GM19324 (cell line): ENCODE data around the gene HECW1.
"Not testable (repeated sequence)": the region's sequence is repeated elsewhere in the genome, so short reads cannot be mapped to it uniquely, and the experiment has no call there.

Experiments
- ATAC-seq: cut with Tn5 transposase; IDR thresholded peaks from one replicate; pipeline ENCODE4 v1.9.1; 2021; ENCODE audit warnings: mild to moderate bottlenecking, moderate library complexity; ENCODE audit not compliant: unreplicated experiment, low FRiP score

Gene HECW1

GRCh38 chr7:43557831-43558495 is 445.5 kb downstream of the HECW1 start:
- no peak for ATAC-seq

DNA sequence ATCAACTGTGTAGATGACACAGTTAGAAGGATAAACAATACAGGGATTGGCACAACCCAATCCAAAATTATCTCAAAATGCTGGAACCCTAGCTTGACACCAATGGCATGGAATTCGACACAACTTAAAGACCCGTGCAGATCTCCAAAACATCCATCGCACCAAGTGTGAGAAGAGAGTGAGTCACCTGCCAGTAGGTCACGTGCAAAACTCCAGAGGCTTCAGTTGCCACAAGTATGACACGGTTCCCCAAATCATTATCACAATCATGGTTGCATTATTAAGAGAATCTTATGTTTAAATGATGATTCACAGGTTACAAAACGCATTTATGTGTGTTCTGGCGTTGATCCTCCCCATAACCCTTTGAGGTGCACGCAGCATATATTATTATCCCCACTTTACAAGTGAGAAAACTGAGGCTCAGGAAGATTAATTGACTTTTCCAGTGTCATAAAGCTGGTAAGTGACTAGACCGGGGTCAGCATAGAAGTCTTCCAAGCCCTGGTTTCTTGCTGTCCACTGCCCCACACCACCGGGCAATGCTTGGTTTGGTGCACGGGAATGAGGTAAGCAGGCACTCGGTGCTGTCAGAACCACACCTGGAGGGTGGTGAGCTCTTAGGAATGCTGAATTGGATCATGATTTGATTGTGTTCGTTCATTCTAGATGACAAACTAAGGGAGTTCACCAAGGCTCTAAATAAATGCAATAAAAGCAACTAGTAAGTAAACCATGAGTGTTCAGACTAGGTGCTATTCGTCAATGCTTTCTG is 446.9 kb downstream of the HECW1 start:
- ATAC-seq, result no peak

DNA sequence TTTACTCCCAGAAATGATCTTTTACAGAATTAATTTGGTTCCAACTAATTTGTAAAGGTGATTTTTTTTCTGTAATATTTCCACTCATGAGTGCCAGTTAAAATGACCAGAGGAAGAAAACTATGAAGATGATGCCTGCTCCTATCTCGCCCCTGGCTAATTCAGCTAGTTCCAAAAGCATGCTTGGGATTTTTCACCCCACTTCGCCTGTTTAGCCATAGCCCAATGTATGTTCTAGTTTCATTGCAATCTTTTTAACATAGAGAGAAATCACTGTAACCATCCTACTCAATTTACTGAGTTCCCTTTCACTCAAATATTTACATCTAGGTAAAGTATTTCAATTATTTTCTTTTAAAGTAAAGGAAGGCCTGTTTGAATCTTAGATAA is 447.5 kb downstream of the HECW1 start:
- no peak for ATAC-seq

DNA sequence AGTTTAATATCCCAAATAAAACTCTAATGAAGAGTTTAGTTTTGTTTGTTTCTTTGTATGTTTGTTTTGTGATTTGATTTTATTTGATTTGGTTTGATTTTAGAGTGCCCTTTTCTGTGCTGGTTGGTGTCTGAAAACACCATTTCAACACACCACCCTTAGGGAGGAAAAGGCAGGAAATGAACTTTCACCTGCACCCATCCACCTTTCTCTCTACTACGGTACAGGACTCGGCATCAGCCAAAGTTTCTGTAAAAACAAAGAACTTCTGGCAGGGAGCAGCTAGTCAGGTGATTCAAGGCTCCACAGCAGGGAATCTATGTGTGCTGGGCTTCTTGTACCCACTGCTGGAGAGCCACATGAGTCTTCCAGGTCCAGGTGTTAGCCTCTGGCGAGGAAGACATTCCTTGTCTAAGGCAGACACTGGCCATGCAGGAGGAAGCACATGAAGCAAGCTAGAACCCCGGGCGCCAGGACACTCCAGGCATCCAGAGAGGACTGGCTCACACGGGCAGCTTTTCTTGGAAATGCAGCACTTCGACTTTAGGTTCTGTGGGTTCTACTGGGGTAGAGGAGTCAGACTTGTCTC is 448.4 kb downstream of the HECW1 start:
- no peak for ATAC-seq

- no peak for ATAC-seq
These were observed 449.9 kb downstream of the HECW1 start for GRCh38 chr7:43562383-43562782.

GRCh38 chr7:43565786-43566185 is 453.3 kb downstream of the HECW1 start:
- no peak for ATAC-seq

- no peak for ATAC-seq
These were observed 456.1 kb downstream of the HECW1 start for GRCh38 chr7:43568529-43568928.

DNA sequence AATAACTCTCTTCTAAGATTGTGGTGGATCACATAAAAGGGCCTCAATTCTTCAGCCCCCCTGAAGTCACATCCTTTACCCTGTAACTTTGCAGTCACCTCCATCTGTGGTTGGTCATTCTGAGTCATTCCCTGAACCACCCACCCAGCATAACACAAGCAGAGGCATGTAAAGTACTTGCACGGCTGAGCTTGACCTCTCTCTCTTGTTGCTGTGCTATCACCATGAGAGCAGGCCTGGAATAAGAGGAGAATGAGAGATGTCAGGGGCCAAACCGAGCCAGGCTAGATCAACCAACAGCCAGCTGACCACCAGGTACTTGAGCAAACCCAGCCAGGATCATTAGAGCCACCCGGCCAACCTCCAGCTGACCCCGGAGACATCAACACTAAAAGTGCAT is 457.0 kb downstream of the HECW1 start:
- ATAC-seq, result no peak

DNA sequence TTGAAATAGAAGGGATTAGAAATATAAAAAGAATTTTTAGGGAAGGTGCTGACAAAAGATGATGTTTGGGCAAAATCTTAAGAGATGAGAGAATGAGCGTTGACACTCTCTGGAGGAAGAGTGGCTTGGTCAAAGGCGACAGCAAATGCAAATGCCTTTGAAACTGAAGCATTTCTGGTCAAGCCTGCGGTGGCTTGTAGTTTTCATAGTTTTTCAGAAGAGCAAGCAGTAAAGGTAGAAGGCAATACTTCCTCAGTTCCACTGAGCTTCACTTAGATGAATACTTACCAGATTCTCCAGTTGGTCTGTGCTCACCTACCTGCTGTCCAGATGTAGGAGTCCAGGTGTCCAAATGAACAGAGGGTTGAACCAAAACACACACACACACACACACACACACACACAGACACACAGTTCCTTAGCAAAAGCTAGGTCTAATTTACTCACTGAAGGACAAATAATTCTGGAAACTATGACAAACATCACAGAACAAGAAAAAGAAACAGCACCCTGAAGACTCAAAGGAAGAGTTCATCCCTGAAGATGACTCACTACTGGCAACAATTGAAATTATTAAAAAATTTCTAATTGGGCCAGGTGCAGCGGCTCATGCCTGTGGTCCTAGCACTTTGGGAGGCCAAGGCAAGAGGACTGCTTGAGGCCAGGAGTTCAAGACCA is 458.4 kb downstream of the HECW1 start:
- ATAC-seq, result peak; percentile 82

- ATAC-seq, result no peak
These were observed 460.1 kb downstream of the HECW1 start for GRCh38 chr7:43572516-43573049.

DNA sequence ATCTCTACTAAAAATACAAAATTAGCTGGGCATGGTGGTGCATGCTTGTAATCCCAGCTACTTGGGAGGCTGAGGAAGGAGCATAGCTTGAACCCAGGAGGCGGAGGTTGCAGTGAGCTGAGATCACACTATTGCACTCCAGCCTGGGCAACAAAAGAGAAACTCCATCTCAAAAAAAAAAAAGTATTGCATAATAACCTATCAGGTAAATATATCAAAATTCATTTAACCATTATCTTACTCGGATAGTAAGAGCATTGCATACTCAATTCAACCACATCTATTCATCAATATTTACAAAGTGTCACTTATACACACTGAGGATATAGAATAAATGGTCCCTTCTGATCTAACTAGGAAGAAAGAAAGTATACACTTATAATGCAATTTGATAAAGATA is 461.4 kb downstream of the HECW1 start:
- ATAC-seq, result not testable (repeated sequence)

DNA sequence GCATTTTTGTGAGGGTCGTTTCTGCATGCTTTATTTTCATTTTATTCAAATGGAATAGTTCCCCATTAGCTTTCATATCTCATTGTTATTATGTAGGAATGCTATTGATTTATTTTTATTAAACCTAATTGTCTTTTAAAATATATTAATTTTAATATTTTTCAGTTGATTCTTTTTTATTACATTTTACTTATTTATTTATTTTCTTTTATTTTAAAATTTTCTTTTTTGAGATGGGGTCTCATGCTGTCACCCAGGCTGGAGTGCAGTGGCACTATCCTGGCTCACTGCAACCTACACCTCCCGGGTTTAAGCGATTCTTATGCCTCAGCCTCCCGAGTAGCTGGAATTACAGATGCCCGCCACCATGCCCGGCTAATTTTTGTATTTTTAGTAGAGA is 463.1 kb downstream of the HECW1 start:
- ATAC-seq, result no peak

GRCh38 chr7:43576241-43576640 is 463.8 kb downstream of the HECW1 start:
- ATAC-seq, result no peak

- no peak for ATAC-seq
These were observed 465.1 kb downstream of the HECW1 start for GRCh38 chr7:43577485-43577951.

DNA sequence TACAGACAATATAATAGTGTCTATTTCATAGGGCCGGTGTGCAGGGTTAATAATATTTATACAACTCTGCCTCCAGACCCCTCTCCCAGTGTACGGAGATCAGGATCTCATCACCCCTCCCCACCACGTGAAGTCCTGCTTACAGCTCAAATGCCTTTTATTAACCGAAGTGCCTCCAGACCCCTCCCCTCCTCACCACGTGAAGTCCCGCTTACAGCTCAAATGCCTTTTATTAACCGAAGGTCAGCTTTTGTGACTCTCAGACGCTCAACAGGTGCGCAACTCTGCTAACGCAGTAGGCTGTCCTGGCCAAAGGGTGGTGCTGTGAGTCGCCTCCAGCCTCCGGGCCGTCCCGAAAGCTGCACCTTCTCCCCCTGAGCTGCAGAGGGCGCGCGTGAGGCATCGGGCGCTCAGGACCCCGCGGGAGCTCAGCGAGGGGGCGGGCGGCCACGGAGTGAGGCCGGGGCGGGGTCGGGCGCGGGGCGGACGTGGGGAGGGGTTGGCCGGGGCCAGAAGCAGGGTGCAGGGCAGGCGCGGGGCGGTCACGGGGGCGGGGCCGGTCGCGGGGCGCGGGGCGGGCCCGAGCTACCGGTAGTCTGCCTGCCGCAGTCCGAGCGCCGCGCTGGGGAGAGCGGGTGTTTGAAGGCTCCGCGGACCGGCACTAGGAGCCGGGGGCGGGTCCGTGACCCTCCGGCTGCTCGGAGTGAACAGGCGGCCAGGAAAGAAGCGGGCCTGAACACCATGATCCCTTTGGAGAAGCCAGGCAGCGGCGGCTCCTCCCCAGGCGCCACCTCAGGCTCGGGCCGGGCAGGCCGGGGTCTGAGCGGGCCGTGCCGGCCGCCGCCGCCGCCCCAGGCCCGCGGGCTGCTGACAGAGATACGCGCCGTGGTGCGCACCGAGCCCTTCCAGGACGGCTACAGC is 470.3 kb downstream of the HECW1 start, which contains the start of gene STK17A:
Gene STK17A, plus strand, starts transcription at position 606 of the 921 bp plus-strand sequence. Its CDS starts 136 bp downstream, at position 742.
- peak; percentile 78 for ATAC-seq

- peak; percentile 33 for ATAC-seq
These were observed 471.2 kb downstream of the HECW1 start for GRCh38 chr7:43583424-43584194.

DNA sequence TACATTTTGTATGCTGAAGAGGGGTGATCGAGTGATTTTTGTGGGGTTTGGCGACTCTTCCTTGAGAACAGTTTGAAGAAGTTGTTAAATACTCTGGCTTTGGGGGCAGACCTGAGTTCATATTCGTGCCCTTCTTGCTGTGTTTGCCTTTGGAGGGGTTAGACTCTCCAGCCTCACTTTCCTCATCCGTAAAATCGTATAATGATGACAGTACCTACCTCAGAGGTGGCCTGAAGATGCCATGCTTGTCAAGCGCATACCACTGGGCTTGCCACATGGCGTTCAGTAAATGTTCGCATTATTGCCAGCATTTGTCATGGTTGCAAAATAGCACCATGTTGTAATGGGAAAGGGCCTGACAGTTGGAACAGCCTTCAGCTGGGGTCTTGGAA is 471.7 kb downstream of the HECW1 start:
- no peak for ATAC-seq

DNA sequence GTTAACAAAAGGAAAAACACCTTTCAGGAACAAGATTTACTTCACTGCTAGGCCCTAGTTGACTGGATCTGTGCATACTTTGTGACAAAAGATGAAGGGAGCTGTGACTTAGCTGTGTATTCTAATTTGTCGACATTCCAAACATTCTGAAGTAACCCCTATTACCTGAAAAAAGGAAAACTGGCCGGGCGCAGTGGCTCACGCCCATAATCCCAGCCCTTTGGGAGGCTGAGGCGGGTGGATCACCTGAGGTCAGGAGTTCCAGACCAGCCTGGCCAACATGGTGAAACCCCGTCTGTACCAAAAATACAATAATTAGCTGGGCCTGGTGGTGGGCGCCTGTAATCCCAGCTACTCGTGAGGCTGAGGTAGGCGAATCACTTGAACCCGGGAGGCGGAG is 472.3 kb downstream of the HECW1 start:
- ATAC-seq, result not testable (repeated sequence)

DNA sequence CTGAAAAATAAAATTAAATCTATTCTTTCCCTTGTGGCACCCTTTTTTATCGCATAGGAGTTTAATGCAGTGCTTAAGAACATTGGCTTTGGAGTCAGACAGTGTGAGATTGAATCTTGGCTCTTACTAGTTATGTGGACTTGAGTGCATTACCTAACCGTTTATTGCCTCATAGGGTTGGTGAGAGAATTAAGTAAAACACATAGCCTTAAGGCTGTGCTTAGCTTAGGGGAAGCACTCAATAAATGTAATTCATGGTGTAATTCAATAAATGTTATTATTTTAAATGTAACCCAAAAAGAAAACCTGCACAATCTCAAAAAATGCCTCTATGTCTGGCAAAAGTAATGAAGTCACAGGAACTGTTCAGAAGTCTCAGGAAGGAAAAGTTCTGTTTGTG is 473.1 kb downstream of the HECW1 start:
- no peak for ATAC-seq
